ENCODE results near the gene SLC25A45.

SLC25A45 gene

DNA sequence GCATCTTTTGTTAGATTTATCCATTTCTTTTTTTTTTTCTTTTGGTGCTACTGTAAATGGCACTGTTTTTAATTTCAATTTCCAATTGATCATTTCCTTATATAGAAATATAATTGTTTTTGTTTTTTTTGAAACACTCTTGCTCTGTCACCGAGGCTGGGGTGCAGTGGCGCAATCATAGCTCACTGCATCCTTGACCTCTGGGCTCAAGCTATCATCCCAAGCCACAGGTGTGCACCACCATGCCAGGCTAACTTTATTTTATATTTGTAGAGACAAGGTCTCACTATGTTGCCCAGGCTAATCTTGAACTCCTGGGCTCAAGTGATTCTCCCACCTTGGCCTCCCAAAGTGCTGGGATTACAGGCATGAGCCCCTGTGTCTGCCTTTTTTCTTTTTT, 20.3 kb upstream of the SLC25A45 start:
- no peak for DNase-seq

DNA sequence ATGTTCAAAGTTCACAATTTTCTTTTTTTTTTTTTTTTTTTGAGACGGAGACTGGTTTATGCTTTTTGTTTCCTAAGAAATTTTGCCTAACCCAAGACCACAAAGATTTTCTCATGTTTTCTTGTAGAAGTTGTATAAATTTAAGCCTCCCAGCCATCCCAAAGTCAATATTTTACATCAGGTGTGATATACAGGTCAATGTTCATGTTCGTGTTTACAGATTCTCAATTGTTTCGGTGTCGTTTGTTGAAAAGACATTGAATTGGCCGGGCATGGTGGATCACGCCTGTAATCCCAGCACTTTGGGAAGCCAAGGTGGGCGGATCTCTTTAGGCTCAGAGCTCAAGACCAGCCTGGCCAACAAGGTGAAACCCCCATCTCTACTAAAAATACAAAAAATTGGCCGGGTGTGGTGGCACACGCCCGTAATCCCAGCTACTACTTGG, 19.4 kb upstream of the SLC25A45 start:
- DNase-seq, result no peak

GRCh38 chr11:65401073-65401802, 18.8 kb upstream of the SLC25A45 start:
- no peak for DNase-seq

DNA sequence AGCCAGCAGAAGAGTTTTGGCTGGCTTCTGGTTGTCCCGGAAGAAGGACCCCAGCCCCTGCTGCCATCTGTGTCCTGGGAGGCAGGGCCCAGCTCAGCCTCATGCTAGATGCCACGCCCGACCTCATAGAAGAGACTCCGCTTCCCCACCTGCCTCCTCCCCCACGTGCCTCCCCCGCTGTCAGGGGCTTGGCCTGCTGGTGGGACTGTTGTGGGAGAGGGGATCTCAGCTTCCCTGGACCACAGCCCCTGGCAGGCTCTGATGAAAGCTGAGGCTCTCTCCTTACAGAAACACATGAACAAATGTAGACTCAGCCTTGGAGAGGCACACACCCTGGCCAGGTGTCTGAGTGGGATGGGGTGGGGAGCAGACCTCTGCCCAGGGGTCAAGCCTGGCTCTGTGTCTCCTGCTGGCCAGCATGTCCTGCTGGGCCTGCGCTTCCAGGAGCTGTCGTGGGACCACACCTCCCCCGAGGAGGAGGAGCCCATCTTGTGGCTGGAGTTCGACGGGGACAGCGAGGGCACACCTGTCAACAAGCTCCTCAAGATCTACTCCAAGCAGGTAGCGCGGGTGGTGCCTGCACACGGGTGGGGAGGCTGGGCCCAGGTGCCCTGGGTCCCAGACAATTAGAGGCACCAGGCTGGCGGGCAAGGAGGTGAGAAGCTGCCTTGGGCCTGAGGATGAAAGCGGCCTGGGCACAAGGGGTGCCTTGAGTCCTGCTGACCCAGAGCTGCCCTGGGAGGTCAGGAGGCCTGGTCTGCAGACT, 18.0 kb upstream of the SLC25A45 start:
- DNase-seq, result no peak

DNA sequence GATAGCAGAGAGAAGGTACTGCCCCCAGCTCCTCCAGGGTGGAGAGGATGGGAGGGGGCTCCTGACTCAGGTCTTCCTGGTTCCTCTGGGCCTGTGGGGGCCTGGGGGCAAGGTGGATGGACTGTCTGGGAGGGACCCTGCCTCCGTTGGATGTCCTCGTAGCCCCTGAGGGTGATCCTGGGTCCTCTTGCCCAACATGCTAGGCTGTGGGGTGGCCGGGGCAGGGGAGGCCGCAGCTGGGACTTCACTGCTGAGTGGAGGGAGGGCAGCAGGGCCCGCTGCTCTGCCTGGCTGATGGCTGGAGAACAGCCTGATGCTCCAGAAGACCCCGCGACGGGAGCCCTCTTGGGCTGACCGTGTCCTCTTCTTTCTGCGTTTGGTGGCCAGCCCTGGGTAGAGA, 17.4 kb upstream of the SLC25A45 start:
- DNase-seq, result no peak

DNA sequence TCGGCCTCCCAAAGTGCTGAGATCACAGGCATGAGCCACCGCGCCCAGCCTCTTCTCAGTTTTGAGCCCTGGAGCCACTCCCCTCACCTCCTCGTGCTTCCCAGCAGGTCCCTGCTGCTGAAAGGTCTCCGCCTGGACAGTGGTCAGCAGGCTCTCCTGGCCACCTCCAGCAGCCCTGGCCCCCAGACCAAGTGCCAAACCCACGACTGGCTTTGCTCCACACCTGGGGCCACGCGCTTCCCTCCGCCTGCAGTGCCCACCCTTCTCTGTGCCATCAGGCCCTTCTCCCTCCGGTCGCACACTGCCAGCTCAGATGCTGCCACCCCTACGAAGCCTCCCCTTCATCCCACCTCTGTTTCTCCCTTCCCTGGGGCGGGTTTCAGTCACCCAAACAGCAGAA, 16.8 kb upstream of the SLC25A45 start:
- no peak for DNase-seq

GRCh38 chr11:65398362-65398910, 16.0 kb upstream of the SLC25A45 start:
- no peak for DNase-seq

DNA sequence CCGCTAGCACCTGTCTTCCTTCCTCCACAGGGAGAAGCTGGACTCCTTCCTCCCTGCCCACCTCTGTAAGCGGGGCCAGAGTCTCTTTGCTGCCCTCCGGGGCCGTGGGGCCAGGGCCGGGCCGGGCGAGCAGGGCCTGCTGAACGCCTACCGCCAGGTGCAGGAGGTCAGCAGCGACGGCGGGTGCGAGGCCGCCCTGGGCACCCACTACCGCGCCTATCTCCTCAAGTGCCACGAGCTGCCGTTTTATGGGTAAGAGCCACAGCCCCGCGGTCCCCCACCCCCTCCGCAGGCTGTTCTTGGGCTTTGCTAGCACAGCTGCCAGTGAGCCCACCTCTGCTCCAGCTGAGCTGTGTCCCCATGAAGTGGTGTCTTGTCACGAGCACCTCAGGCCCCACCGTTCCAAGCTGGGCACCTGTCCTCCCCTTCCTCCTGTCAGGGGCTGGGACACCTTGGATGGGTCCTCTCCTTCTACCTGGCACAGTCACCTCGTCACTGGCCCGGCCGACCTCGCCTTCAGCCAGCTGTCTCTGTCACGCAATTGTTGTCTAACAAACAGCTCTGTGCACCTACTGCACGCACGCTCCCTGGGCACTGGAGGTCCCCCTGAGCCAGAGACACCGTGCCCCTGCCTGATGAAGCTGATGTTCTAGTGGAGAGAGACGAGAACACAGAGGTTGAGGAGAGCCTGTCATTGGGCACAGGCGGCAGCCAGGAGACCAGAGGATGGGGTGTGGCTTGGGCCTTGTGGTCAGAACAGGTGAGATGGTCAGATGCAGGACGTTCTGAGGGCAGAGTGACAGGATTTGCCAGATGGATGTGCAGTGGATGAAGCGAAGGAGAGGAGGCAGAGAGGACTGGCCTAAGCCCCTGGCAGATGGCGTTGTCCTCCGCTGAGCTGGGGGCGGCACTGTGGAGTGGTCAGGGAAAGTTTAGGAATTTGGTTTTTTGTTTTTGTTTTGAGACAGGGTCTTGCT, 14.6 kb upstream of the SLC25A45 start:
- no peak for DNase-seq

GRCh38 chr11:65395961-65396530, 13.6 kb upstream of the SLC25A45 start:
- DNase-seq, result no peak

DNA sequence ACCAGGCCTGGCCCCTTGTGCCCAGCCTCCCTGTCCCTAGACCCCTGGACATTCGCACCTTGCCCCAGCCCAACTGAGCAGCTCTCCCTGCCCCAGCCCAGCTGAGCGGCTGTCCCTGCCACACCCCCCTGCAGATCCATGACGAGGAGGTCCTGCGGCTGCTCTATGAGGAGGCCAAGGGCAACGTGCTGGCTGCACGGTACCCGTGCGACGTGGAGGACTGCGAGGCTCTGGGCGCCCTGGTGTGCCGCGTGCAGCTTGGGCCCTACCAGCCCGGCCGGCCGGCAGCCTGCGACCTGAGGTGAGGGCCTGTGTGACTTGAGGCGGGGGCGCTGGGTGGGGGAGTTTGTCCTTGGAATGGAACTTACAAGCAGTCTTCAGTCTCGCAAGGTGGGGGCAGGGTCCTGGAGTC, 11.7 kb upstream of the SLC25A45 start:
- DNase-seq, result no peak

DNA sequence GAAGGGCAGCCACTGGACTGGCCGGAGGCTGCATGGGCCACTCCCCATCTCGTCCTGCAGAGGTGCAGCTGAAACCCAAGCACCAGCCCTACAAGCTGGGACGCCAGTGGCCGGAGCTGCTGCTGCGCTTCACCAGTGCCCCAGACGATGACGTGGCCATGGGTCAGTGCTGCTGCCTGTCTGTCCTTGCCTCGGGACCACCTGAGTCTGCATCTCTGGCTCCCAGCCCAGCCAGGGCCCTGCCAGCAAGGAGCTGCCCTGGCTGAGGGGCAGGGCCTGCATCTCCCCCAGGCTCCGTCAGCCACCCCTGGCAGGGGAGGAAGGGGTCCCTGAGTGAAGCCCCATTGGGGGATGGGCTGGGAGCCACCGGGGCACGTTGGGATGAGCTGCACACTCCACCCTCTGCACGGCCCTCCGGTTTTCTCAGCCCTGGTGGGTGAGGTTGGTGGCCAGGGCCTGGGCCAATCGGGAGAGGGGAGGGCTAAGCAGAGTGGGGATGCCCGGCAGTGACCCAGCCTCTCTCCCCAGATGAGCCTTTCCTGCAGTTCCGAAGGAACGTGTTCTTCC, 11.2 kb upstream of the SLC25A45 start:
- no peak for DNase-seq

GRCh38 chr11:65392899-65393298, 10.5 kb upstream of the SLC25A45 start:
- DNase-seq, result no peak

DNA sequence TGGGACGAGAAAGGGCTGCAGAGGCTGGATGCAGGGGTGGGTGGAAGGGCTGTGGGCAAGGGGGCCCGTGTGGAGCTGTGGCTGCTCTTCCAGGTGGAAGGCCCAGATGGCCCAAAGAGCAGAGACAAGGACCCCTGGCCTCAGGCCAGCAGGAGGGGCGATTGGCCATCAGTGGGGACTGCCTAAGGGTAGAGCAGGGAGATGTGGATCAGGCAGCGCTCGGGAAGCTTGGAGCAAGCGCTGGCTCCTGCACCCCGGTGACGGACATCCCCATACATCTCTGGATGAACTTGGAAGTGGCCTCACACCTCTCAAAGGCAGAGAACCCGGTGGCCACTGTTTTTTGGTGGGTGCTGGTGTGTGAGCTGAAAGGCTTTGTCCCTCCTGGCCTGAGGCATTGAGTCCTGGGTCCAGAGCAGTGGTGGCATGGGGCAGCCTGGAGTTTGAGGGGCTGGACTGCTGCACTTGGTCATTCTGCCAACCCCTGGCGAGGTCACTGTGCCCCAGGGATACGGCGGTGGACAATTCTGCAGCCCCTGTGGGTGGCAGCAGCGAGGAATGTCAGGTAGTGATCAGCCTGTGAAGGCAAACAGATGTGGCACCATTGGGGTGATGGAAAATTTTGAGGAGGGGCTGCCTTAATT, 9.9 kb upstream of the SLC25A45 start:
- no peak for DNase-seq

DNA sequence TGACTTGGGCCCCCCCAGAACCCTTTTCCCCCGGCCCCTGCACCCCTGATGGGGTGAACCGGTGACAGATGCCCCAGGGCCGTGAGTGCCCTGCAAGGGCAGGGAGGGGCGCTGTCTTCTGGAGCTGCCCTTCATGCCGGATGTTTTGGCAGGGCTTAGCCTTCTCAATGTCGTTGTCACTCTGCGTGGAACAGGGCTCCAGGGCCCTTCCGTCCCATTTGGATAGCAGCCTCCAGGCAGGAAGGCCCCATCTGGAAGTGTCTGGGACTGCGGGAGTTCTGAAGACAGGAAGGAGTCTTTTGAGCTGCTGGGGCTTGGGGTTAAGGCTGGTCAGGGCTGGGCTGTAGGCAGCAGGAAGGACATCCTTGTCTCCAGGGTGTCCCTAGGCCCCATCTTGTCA, 8.6 kb upstream of the SLC25A45 start:
- DNase-seq, result no peak

DNA sequence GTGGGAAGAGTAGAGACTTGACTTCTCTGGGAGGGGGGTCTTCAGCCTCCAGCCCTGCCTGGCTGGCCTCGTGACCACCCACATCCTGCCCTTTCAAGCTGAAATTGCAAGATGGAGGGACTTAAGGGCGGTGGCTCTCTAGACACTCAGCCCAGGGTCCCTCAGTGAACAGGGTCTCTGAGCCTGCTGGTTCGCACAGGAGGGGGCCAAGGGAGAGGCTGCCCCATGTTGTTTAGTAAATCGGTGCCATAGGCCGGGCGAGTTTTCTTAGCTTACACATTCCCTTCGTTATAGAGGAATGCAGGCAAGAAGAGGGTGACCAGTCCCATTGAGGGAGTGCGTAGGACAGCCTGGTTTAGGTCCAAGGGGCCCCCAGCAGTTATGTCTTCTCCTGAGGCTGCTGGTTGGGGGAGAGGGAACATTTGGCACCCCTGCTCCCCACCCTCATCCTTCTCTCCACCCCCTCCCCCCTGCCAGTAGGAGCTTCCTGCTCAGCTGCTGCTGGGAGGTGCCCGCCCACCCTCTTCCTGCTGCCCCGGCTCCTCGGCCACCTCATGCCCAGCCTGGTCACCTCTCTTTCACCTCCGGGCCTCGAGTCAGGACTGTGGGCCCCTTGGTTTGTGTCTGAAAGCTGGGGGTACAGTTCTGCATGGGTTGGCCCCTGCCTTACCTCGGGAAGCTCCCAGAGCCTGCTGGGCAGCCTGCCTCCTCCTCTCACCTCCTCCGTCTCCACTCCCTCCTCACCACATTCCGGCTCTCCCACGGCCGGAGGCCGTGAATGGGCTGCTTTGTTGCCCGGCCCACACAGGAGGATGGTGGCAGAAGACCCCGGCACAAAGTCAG, 7.9 kb upstream of the SLC25A45 start:
- no peak for DNase-seq

GRCh38 chr11:65389294-65389980, 7.0 kb upstream of the SLC25A45 start:
- DNase-seq, result no peak

GRCh38 chr11:65388731-65389130, 6.3 kb upstream of the SLC25A45 start:
- DNase-seq, result no peak

DNA sequence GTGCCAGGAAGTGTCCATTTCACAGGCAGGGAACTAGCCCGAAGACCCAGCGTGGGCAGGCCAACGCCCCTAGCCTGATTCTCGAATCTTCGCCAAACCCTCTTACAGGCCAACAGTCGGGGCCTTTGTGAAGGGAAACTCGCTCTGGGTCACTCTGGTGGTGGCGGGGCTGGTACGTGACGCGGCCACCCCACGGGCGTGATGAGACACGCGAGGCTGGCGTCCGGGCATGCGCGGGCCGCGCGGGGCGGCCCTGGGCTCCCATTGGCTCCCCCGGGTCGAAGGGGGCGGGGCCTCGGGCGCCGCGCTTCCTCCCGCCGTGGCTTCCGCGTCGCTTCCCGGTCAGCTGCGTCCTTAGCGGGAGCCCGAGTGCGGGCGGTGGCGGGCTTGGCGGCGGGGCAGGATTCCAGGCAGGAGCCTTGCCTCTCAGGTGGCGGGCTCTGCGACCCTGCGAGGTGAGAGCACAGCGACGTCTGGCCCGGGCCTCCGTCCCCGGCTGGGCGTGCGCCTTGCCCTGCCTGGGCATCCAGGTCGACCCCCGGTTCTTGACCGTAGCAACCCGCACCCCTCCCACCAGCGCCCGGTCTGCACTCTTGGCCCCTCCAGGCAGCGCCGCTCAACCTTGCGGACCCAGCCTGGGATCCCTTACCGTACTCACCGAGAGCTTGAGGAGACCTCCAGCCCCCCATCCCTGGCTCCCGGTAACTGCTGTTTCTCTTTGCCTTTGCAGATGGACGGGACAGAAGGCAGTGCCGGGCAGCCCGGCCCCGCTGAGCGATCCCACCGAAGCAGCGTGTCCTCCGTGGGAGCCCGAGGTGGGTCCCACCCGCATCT, 4.1 kb upstream of the SLC25A45 start, which contains the start of gene FRMD8:
TSS of gene FRMD8 (plus strand) at position 331 of the 834 bp plus-strand sequence. CDS start at position 731, 400 bp downstream.
- DNase-seq, result peak; percentile 57

DNA sequence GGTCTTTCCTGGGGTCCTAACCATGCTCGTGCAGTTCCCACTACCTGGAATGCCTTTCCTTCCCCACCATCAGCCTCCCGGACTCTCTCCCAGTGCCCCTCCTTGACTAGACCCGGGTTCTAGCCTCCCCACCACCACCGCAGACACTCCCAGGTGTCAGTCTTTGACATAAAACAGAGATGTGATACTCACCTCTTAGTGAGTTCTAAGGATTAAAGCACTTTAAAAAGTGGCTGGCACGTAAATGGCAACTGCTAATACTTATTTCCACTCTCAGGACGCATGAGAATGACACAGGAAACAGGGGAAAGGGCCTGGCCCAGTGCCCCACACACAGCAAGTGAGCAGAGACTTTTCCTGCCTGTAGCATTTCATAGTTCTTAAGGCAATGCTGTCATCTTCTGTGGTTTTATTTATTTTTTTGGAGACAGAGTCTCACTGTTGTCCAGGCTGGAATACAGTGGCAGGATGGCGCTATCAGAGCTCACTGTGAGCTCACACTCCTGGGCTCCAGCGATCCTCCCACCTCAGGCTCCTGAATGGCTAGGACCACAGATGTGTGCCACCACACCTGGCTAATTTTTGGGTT, 1.9 kb upstream of the SLC25A45 start:
- no peak for DNase-seq
